Heart right ventricle (tissue), 16 donors: ENCODE measurements around the gene NAB1. TPM values are rescaled to one million over a fixed set of nuclear protein-coding genes. Genes with fewer than 3 reads are reported as not detected.

Experiments
- ATAC-seq, 8 donors: fragments of 200-7000 bp; cut with Tn5 transposase; one replicate each; pipeline ENCODE4 v1.9.1; 2020; ENCODE audit warnings: mild to moderate bottlenecking in 8 of 8, moderate library complexity in 8 of 8, moderate number of reproducible peaks in 1 of 8
- DNase-seq, 2 donors: peaks; one replicate each; pipeline ENCODE4 v3.0.0-alpha.2; 2020
- H3K27ac ChIP-seq, 10 donors: fragments of 200-600 bp; sonication (generic) in 2 of 10; one replicate each; pipeline versions ENCODE4 v1.5.0 to v1.8.0; 2020 to 2022; ENCODE audit warnings: mild to moderate bottlenecking in 3 of 10
- H3K27me3 ChIP-seq, 7 donors: fragments of 200-600 bp; one replicate each; pipeline ENCODE4 v1.8.0; 2021 to 2022; ENCODE audit warnings: mild to moderate bottlenecking in 2 of 7
- H3K36me3 ChIP-seq, 9 donors: fragments of 200-600 bp; sonication (generic) in 1 of 9; one replicate each; pipeline versions ENCODE4 v1.5.0 to v1.8.0; 2020 to 2022; ENCODE audit warnings: mild to moderate bottlenecking in 2 of 9
- H3K4me1 ChIP-seq, 9 donors: fragments of 200-600 bp; sonication (generic) in 1 of 9; one replicate each; pipeline versions ENCODE4 v1.5.0 to v1.8.0; 2020 to 2022; ENCODE audit warnings: mild to moderate bottlenecking in 4 of 9
- H3K4me3 ChIP-seq, 10 donors: fragments of 200-600 bp; sonication (generic) in 2 of 10; one replicate each; pipeline versions ENCODE4 v1.5.0 to v1.8.0; 2020 to 2022; ENCODE audit warnings: mild to moderate bottlenecking in 7 of 10, moderate library complexity in 2 of 10
- H3K9me3 ChIP-seq, 11 donors: fragments of 200-600 bp in 10 of 11; sonication (generic) in 2 of 11; one replicate each; pipeline versions ENCODE4 v1.5.0 to v1.8.0; 2013 to 2022; ENCODE audit warnings: mild to moderate bottlenecking in 2 of 11, control low read depth in 1 of 11, moderate library complexity in 1 of 11
- CTCF ChIP-seq, 9 donors: fragments of 200-600 bp; sonication (generic) in 2 of 9; IDR thresholded peaks; one replicate each; pipeline versions ENCODE4 v1.5.0 to v1.8.0; 2021 to 2022; ENCODE audit warnings: antibody characterized with exemption in 9 of 9, mild to moderate bottlenecking in 5 of 9, moderate library complexity in 1 of 9
- WGBS, 2 donors: extraction: QIAGEN DNeasy Blood & Tissue Kit; methylation state at CpG; one replicate each; pipeline ENCODE4 v1.1.7; 2013; ENCODE audit warnings: inconsistent platforms in 1 of 2; 5-methylcytosine and 5-hydroxymethylcytosine counted together
- intact Hi-C, 10 donors: fragments of 100-400 bp; cut with DNase I; formaldehyde crosslinking; loops; one replicate each; pipeline versions ENCODE4 v1.11.1 to v1.14.2; 2022
- polyA plus RNA-seq, 2 donors: library from polyadenylated mRNA; stranded (reverse); fragments of 200-250 nt; gene quantifications; one replicate each; pipeline ENCODE4 v1.2.3, GENCODE V29; 2013
- total RNA-seq, 10 donors: library from RNA; stranded (reverse); fragmentation: NEBNext Ultra II Directional in 3 of 10; extraction: Animal tissue kit (Norgen Biotek cat#: 25700) in 3 of 10; gene quantifications; one replicate each; pipeline versions ENCODE4 v1.2.1 to v1.2.4, GENCODE V29; 2021 to 2023
- donor health status: Arrhythmogenic right ventricular cardiomyopathy.
- donor health status: ischemic (EF 13 %, LVEDD 7.1; RV severe dilation, severe dysfunction).
- donor health status: healthy with polysubstance abuse.
- donor health status: DM: no; HTN: yes; CAD: no.
- donor health status: DM: no; HTN: no; CAD: no.
- donor health status: ischemic (EF 25% LVEDD 6.9; RV normal size, moderate dysfunction).
- donor health status: ischemic (EF 25% LVEDD 5.7; RV mildly dilated, moderate dysfunction).
- donor health status: healthy.
- donor health status: DM: yes; HTN: yes; CAD: no.
- donor health status: Ischemic cardiomyopathy.
- donor health status: ischemic (EF 35%, LVEDD 5.7; RV mildly dilated, moderate dysfunction).
- donor health status: nonischemic (EF 11% LVEDD 7.7; RV severe dilation, severe dysfunction).
- donor health status: DM: yes; HTN: yes; CAD: no.
- donor health status: PGD.
- donor health status: ischemic (EF 29% LVEDD 5.4; RV normal size, mild dysfunction).
- donor health status: nonischemic (EF 23%, LVEDD 6.1; RV moderate dilation, normal function).

NAB1 gene
- total and polyA plus RNA-seq, 12 donors: 9.3 to 41.5 (median 27.1) TPM

GRCh38 chr2:190722061-190722759, 73.3 kb downstream of the NAB1 start:
- no peaks in the 10 kb centered on the region for H3K36me3 ChIP-seq
- intact Hi-C loops: no loop called here
- DNase-seq (no peak), ATAC-seq (peak in 1 of 8 donors; percentile 14)
- no peak overlapping the region for H3K4me3 ChIP-seq
- H3K27ac ChIP-seq: peak overlapping the region in 5 of 10 donors; percentile 46 to 79 (median 66)
- H3K9me3 ChIP-seq: no peaks in the 10 kb centered on the region
- WGBS, 2 donors: 91 to 92% methylated on average over 4 of the region's 4 CpGs
- TF ChIP-seq CTCF (IDR thresholded peaks at IDR 0.05): no peak
- peaks cover 0 to 62% (median 16%) of the 10 kb centered on the region in 9 donors for H3K4me1 ChIP-seq
- no peaks in the 10 kb centered on the region for H3K27me3 ChIP-seq

- no peak overlapping the region for H3K4me3 ChIP-seq
- H3K4me1 ChIP-seq: peaks cover 0 to 58% (median 16%) of the 10 kb centered on the region in 9 donors
- no peaks in the 10 kb centered on the region for H3K9me3 ChIP-seq
- no peak for TF ChIP-seq CTCF (IDR thresholded peaks at IDR 0.05)
- ATAC-seq (no peak), DNase-seq (no peak)
- intact Hi-C loops: no loop called here
- peak overlapping the region in 7 of 10 donors; percentile 46 to 79 (median 64) for H3K27ac ChIP-seq
- H3K27me3 ChIP-seq: no peaks in the 10 kb centered on the region
- WGBS, 2 donors: 65% methylated on average over 6 of the region's 6 CpGs
- H3K36me3 ChIP-seq: no peaks in the 10 kb centered on the region
Observed at GRCh38 chr2:190722835-190723234, 74.0 kb downstream of the NAB1 start.

- WGBS, 2 donors: 52 to 64% methylated on average over 7 of the region's 7 CpGs
- no peaks in the 10 kb centered on the region for H3K27me3 ChIP-seq
- intact Hi-C loops: no loop called here
- no peaks in the 10 kb centered on the region for H3K9me3 ChIP-seq
- H3K4me1 ChIP-seq: peaks cover 0 to 51% (median 14%) of the 10 kb centered on the region in 9 donors
- DNase-seq: peak in 1 of 2 donors; percentile 21
- H3K4me3 ChIP-seq: no peak overlapping the region
- peak overlapping the region in 7 of 10 donors; percentile 46 to 79 (median 64) for H3K27ac ChIP-seq
- no peaks in the 10 kb centered on the region for H3K36me3 ChIP-seq
- TF ChIP-seq CTCF (IDR thresholded peaks at IDR 0.05): no peak
- ATAC-seq: peak in 6 of 8 donors; percentile 43 to 71 (median 52)
Observed at GRCh38 chr2:190723397-190724090, 74.7 kb downstream of the NAB1 start.

GRCh38 chr2:190726255-190726654, 77.4 kb downstream of the NAB1 start:
- TF ChIP-seq CTCF (IDR thresholded peaks at IDR 0.05): no peak
- Histone ChIP-seq H3K4me1 (peaks cover 0 to 44% (median 14%) of the 10 kb centered on the region in 9 donors), H3K4me3 (no peak overlapping the region), H3K27ac (no peak overlapping the region), H3K36me3 (no peaks in the 10 kb centered on the region), H3K9me3 (no peaks in the 10 kb centered on the region), H3K27me3 (no peaks in the 10 kb centered on the region)
- WGBS, 2 donors: 53 to 56% methylated on average over 3 of the region's 3 CpGs
- DNase-seq (no peak), ATAC-seq (no peak)
- intact Hi-C loops: no loop called here
